Gastroesophageal sphincter (tissue), 4 donors: ENCODE measurements around the gene MTUS2. TPM values are rescaled to one million over a fixed set of nuclear protein-coding genes. Genes with fewer than 3 reads are reported as not detected.

Source experiments
- ATAC-seq: fragments of 150-250 bp; one replicate; pipeline ENCODE4 v1.9.1; 2016; ENCODE audit warnings: mild to moderate bottlenecking, moderate library complexity
- H3K27ac ChIP-seq, 4 donors: fragments of 200-600 bp; sonication (generic) in 3 of 4; 1 replicate in 3 of 4; 2 replicates in 1 of 4; pipeline ENCODE4 v1.5.1; 2016 to 2019
- H3K27me3 ChIP-seq: fragments of 200-600 bp; sonication (generic); one replicate; pipeline ENCODE4 v1.5.1; 2019
- H3K36me3 ChIP-seq, 2 donors: fragments of 200-600 bp; sonication (generic); one replicate each; pipeline ENCODE4 v1.5.1; 2019; ENCODE audit warnings: control low read depth in 1 of 2
- H3K4me1 ChIP-seq, 3 donors: fragments of 200-600 bp; sonication (generic); 1 replicate in 2 of 3; 2 replicates in 1 of 3; pipeline ENCODE4 v1.5.1; 2016 to 2019; ENCODE audit warnings: control low read depth in 2 of 3
- H3K4me3 ChIP-seq, 2 donors: fragments of 200-600 bp; sonication (generic); one replicate each; pipeline ENCODE4 v1.5.1; 2019; ENCODE audit warnings: mild to moderate bottlenecking in 1 of 2, moderate library complexity in 1 of 2
- H3K9me3 ChIP-seq, 3 donors: fragments of 200-600 bp; sonication (generic); one replicate each; pipeline ENCODE4 v1.5.1; 2017 to 2019; ENCODE audit warnings: control low read depth in 2 of 3
- EP300 ChIP-seq: sonication (generic); formaldehyde crosslinking; IDR thresholded peaks from one replicate; pipeline ENCODE4 v1.6.1; 2017; ENCODE audit warnings: antibody characterized with exemption, mild to moderate bottlenecking
- POLR2A ChIP-seq, 2 donors: fragments of 450-650 bp; IDR thresholded peaks; one replicate each; pipeline ENCODE4 v1.6.1; 2017; ENCODE audit warnings: antibody characterized with exemption in 2 of 2, mild to moderate bottlenecking in 2 of 2, moderate library complexity in 1 of 2
- POLR2AphosphoS5 ChIP-seq: sonication (generic); formaldehyde crosslinking; IDR thresholded peaks from one replicate; pipeline ENCODE4 v1.6.1; 2017; ENCODE audit warnings: antibody characterized with exemption
- WGBS, 2 donors: methylation state at CpG; one replicate each; pipeline ENCODE4 v1.1.5; 2018; ENCODE audit warnings: low coverage in 1 of 2; 5-methylcytosine and 5-hydroxymethylcytosine counted together
- total RNA-seq, 4 donors: library from RNA; depleted of rRNA; stranded (reverse); fragments of >200 nt; gene quantifications; one replicate each; pipeline ENCODE4 v1.1.0, GENCODE V29; 2016
- TF ChIP-seq, protein P1 (sequence below), 4 experiments: fragments of 200-600 bp in 2 of 4; fragments of 450-650 bp in 2 of 4; sonication (generic) in 1 of 4; IDR thresholded peaks; one replicate each; pipeline ENCODE4 v1.5.1; 2017 to 2019; ENCODE audit warnings: antibody characterized with exemption in 4 of 4, mild to moderate bottlenecking in 2 of 4, moderate library complexity in 2 of 4

MTUS2 gene
- total RNA-seq, 4 donors from 2014 or later, result 0.67 to 36.7 (median 18.4) TPM

DNA sequence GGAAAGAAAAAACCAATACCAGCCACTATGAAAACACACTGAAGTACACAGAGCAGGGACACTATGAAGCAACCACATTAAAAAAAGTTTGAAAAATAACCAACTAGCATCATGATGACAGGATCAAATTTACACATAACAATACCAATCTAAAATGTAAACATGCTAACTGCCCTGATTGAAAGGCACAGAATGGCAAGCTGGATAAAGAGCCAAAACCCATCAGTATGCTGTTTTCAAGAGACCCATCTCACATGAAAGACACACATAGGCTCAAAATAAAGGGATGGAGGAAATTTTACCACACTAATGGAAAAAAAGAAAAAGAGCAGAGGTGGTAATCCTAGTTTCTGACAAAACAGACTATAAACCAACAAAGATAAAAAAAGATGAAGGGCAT, 484.0 kb downstream of the MTUS2 start:
- Histone ChIP-seq H3K36me3 (no peaks in the 10 kb centered on the region), H3K4me1 (no peaks in the 10 kb centered on the region), H3K9me3 (peaks cover 0 to 49% (median 0%) of the 10 kb centered on the region in 3 donors), H3K4me3 (no peak overlapping the region), H3K27me3 (no peaks in the 10 kb centered on the region), H3K27ac (no peak overlapping the region)
- TF ChIP-seq EP300 (no peak), POLR2AphosphoS5 (no peak), POLR2A (IDR thresholded peaks at IDR 0.05) (no peak)
- TF ChIP-seq, protein P1, sequence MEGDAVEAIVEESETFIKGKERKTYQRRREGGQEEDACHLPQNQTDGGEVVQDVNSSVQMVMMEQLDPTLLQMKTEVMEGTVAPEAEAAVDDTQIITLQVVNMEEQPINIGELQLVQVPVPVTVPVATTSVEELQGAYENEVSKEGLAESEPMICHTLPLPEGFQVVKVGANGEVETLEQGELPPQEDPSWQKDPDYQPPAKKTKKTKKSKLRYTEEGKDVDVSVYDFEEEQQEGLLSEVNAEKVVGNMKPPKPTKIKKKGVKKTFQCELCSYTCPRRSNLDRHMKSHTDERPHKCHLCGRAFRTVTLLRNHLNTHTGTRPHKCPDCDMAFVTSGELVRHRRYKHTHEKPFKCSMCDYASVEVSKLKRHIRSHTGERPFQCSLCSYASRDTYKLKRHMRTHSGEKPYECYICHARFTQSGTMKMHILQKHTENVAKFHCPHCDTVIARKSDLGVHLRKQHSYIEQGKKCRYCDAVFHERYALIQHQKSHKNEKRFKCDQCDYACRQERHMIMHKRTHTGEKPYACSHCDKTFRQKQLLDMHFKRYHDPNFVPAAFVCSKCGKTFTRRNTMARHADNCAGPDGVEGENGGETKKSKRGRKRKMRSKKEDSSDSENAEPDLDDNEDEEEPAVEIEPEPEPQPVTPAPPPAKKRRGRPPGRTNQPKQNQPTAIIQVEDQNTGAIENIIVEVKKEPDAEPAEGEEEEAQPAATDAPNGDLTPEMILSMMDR (IDR thresholded peaks at IDR 0.05), result no peak
- ATAC-seq, result no peak

DNA sequence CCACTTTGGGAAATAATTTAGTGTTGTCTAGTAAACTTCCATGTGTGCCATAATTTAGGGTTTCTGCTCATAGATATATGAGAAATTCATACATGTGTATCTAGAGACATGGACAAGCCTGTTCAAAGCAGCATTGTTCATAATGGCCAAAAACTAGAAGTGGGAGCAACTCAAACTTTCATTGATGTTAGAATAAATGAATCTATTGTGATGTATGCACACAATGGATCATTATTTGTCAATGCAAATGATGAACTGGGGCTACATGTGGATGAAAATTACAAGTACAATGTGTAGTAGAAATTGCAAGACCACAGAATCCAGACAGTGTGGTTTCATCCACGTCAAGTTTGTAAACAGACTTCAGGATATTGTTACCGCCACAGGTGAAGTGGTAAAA, 490.7 kb downstream of the MTUS2 start:
- Histone ChIP-seq H3K36me3 (no peaks in the 10 kb centered on the region), H3K4me3 (no peak overlapping the region), H3K27ac (no peak overlapping the region), H3K27me3 (no peaks in the 10 kb centered on the region), H3K4me1 (no peaks in the 10 kb centered on the region), H3K9me3 (peaks cover 0 to 20% (median 0%) of the 10 kb centered on the region in 3 donors)
- ATAC-seq, result no peak
- 72 to 92% methylated on average over 2 of the region's 2 CpGs for WGBS, 2 donors
- TF ChIP-seq, protein P1 (IDR thresholded peaks at IDR 0.05), result no peak
- TF ChIP-seq EP300 (no peak), POLR2AphosphoS5 (no peak)

DNA sequence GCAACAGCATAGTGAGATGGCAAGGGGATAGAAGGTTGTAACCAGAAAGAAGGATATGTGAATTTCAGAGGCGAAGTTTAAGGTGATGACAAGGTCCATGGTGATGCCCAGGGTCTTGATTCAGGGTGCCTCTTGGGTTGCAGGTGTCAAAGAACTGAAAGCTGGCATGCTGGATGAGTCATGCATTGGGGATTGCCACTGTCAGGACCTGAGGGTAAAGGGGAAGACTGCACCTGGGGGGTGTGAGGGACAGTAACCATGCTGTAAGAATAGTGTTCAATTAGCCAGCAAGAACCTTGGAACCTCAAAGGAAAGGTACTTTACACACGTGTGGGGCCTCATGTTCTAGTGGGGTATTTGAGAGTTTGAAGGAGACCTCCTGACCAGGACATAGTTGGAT, 495.7 kb downstream of the MTUS2 start:
- TF ChIP-seq EP300, result no peak
- no peak for TF ChIP-seq POLR2AphosphoS5
- TF ChIP-seq, protein P1 (IDR thresholded peaks at IDR 0.05), result no peak
- TF ChIP-seq POLR2A (IDR thresholded peaks at IDR 0.05), result no peak
- no peaks in the 10 kb centered on the region for H3K27me3 ChIP-seq
- WGBS, 2 donors, result 62 to 94% methylated on average over 2 of the region's 2 CpGs
- no peaks in the 10 kb centered on the region for H3K4me1 ChIP-seq
- no peak overlapping the region for H3K4me3 ChIP-seq
- H3K9me3 ChIP-seq, result no peaks in the 10 kb centered on the region
- no peak overlapping the region for H3K27ac ChIP-seq
- no peaks in the 10 kb centered on the region for H3K36me3 ChIP-seq
- no peak for ATAC-seq

DNA sequence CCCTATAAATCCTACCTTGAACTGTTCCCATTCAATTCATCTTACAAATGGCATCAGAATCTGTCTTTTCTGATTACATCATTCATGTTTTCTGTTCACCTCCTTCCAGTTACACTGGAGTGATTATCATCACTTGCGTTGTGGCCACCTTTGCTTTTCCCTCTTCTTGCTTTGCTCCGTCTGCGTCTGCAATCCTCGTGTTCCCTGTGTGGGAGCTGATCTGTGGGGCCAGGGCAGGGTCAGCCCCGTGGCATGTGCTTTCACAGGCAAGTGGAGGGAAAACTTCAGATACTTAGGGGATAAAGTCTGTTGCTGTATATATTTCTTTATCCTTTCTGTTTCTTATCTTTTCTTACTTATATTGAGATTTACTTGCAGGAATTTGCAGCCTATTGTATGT, 497.7 kb downstream of the MTUS2 start:
- H3K4me3 ChIP-seq, result no peak overlapping the region
- H3K36me3 ChIP-seq, result no peaks in the 10 kb centered on the region
- H3K27me3 ChIP-seq, result no peaks in the 10 kb centered on the region
- no peak overlapping the region for H3K27ac ChIP-seq
- no peak for ATAC-seq
- no peaks in the 10 kb centered on the region for H3K4me1 ChIP-seq
- peaks cover 0 to 5% (median 0%) of the 10 kb centered on the region in 3 donors for H3K9me3 ChIP-seq
- no peak for TF ChIP-seq POLR2AphosphoS5
- TF ChIP-seq, protein P1 (IDR thresholded peaks at IDR 0.05), result no peak
- no peak for TF ChIP-seq POLR2A (IDR thresholded peaks at IDR 0.05)
- no peak for TF ChIP-seq EP300
- 48 to 50% methylated on average over 2 to 5 of the region's 5 CpGs for WGBS, 2 donors

DNA sequence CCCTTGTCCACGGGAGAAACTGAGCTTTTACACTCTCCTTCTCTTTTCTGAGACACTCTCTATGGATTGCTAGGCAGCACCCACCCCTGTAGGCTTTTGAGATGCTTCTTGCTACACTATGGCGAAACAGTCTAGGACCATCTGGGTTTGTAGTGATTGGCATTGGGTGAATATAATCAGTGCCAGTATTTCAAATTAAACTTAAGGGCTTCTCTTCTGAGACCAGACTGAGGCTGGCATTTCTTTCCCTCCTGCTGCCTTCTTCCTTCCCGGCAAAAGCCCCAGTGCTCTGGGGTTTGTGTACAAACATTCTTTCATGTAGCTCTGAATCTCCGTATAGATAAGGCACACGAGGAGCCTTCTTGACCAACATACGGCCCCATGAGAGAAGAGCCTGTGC, 498.6 kb downstream of the MTUS2 start:
- TF ChIP-seq, protein P1 (IDR thresholded peaks at IDR 0.05), result no peak
- no peak for TF ChIP-seq POLR2AphosphoS5
- no peak for TF ChIP-seq POLR2A (IDR thresholded peaks at IDR 0.05)
- no peak for TF ChIP-seq EP300
- Histone ChIP-seq H3K27ac (no peak overlapping the region), H3K4me3 (no peak overlapping the region), H3K9me3 (peaks cover 0 to 5% (median 0%) of the 10 kb centered on the region in 3 donors), H3K36me3 (no peaks in the 10 kb centered on the region), H3K4me1 (no peaks in the 10 kb centered on the region), H3K27me3 (no peaks in the 10 kb centered on the region)
- no peak for ATAC-seq
- 50 to 66% methylated on average over 4 to 6 of the region's 6 CpGs for WGBS, 2 donors
